AG04450 (cell line): ENCODE measurements around the gene PCED1B. TPM values are rescaled to one million over a fixed set of nuclear protein-coding genes. Genes with fewer than 3 reads are reported as not detected.

ENCODE experiments used
- CTCF ChIA-PET: fragments of 300-600, 350-600 bp; formaldehyde crosslinking; extraction: SDS; loops from one replicate; lab custom pipeline; 2022; ENCODE audit warnings: antibody characterized with exemption, inconsistent platforms; lab: Charles Lee
- POLR2A ChIA-PET: fragments of 350-600 bp; formaldehyde crosslinking; extraction: SDS; loops from one replicate; lab custom pipeline; 2021; ENCODE audit warnings: antibody characterized with exemption, inconsistent platforms; lab: Yijun Ruan, JAX
- DNase-seq: peaks from one replicate; pipeline ENCODE4 v3.0.0-alpha.2; 2011; ENCODE audit warnings: low read depth, low spot score
- H3K27ac ChIP-seq: one replicate; pipeline ENCODE4 v1.5.1; 2012; ENCODE audit warnings: low read depth, low read length, control low read depth
- H3K27me3 ChIP-seq: one replicate; pipeline ENCODE4 v1.6.0; 2012; ENCODE audit warnings: low read length; ENCODE audit not compliant: control insufficient read depth, insufficient read depth
- H3K4me3 ChIP-seq: 2 replicates; pipeline ENCODE4 v1.5.1; 2011; ENCODE audit warnings: mild to moderate bottlenecking, low read depth, low read length, control low read depth
- H3K9me3 ChIP-seq: 2 replicates; pipeline ENCODE4 v1.5.1; 2012; ENCODE audit warnings: low read length; ENCODE audit not compliant: control insufficient read depth, insufficient read depth
- polyA plus RNA-seq: library from polyadenylated mRNA; depleted of rRNA; stranded (reverse); fragments of >200 nt; gene quantifications from 2 replicates; pipeline ENCODE4 v1.2.3, GENCODE V29; 2011
- TF ChIP-seq, protein P1 (sequence below): IDR thresholded peaks from 2 replicates; pipeline ENCODE4 v1.5.1; 2011; ENCODE audit warnings: low read depth, low read length, control low read depth, inconsistent platforms

PCED1B gene
- polyA plus RNA-seq, 1 experiment = 0.88 TPM

DNA sequence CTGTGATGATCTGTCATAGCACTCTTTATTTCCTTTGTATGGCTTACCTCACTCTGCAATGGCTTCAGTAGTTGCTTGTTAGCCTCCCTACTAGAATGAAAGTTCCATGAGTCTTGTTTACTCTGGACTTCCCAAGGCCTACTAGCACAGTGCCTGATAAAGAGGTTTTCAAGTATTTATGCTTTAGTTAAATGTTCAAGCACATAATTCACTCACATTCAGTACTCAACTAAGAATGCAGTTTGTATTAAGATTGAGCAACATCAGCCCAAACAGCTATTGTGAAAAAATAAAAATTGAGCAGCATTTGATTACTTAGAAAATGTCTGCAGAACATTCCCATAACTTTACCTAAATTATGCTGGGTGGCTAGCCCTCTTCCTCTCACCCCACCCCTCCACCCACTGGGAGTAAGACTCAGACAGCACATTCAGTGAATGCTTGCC, 159.3 kb downstream of the PCED1B start:
- no peaks in the 10 kb centered on the region for H3K27me3 ChIP-seq
- TF ChIP-seq, protein P1, sequence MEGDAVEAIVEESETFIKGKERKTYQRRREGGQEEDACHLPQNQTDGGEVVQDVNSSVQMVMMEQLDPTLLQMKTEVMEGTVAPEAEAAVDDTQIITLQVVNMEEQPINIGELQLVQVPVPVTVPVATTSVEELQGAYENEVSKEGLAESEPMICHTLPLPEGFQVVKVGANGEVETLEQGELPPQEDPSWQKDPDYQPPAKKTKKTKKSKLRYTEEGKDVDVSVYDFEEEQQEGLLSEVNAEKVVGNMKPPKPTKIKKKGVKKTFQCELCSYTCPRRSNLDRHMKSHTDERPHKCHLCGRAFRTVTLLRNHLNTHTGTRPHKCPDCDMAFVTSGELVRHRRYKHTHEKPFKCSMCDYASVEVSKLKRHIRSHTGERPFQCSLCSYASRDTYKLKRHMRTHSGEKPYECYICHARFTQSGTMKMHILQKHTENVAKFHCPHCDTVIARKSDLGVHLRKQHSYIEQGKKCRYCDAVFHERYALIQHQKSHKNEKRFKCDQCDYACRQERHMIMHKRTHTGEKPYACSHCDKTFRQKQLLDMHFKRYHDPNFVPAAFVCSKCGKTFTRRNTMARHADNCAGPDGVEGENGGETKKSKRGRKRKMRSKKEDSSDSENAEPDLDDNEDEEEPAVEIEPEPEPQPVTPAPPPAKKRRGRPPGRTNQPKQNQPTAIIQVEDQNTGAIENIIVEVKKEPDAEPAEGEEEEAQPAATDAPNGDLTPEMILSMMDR = no peak
- H3K9me3 ChIP-seq = peaks cover 15% of the 10 kb centered on the region; the same call in 1 of the 2 replicates
- no peak overlapping the region for H3K4me3 ChIP-seq
- DNase-seq = no peak
- H3K27ac ChIP-seq = no peak overlapping the region
- ChIA-PET CTCF (interaction anchor here (0.6 to 0.9 kb wide), 2 partner anchors 308 to 1412 kb away, joined by 3 read pairs; no protein-coding TSS in a partner anchor), POLR2A (no interaction called here)

DNA sequence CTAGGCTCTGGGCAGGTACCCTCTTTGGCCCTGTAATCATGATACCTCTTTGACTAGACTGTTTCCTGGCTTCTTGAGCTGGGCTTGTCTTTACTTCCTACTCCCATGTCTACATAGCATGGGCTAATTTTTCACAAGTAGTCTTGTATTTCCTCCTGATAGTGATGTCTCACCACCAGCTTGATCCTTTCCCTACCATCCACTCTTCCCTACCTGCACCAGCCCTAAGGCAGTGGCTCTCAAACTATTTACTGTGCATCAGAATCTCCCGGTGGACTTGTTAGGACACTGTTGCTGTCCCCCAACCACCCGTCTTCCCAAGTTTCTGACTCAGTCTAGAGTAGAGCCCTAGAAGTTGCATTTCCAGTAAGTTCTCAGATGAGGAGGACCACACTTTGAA, 163.0 kb downstream of the PCED1B start:
- TF ChIP-seq, protein P1 = no peak
- H3K4me3 ChIP-seq = no peak overlapping the region
- ChIA-PET POLR2A (interaction anchor here (0.6 kb wide), 1 partner anchor 1943 kb away, joined by 4 read pairs; no protein-coding TSS in a partner anchor), CTCF (interaction anchor here (0.7 to 0.9 kb wide), 2 partner anchors 25 to 210 kb away, joined by 3 read pairs; no protein-coding TSS in a partner anchor)
- no peak overlapping the region for H3K27ac ChIP-seq
- H3K9me3 ChIP-seq = no peaks in the 10 kb centered on the region
- H3K27me3 ChIP-seq = no peaks in the 10 kb centered on the region
- DNase-seq = no peak

DNA sequence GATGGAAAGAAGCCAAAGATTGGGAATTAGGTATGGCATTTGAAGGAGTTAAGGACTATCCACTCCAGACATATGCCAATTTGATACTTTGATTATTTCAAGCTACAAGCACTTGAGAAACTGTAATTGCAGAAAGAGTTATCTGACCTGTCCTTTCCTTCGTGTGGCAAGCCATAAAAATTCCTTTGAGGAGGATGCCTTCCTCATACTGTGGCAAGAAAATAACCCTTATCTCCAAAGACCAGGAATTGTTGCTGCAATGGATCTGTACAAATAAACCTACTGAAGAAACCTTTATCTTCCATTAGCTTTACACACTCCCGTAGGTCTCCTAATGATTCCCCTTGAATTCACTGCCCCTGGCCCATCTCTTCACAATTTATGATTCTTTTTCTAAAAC, 165.4 kb downstream of the PCED1B start:
- no peak overlapping the region for H3K27ac ChIP-seq
- H3K4me3 ChIP-seq = no peak overlapping the region
- POLR2A ChIA-PET = no interaction called here
- CTCF ChIA-PET = interaction anchor here (0.8 to 1.2 kb wide), 2 partner anchors 173 to 212 kb away, joined by 4 read pairs; no protein-coding TSS in a partner anchor
- DNase-seq = no peak
- H3K27me3 ChIP-seq = no peaks in the 10 kb centered on the region
- TF ChIP-seq, protein P1 = no peak
- no peaks in the 10 kb centered on the region for H3K9me3 ChIP-seq

DNA sequence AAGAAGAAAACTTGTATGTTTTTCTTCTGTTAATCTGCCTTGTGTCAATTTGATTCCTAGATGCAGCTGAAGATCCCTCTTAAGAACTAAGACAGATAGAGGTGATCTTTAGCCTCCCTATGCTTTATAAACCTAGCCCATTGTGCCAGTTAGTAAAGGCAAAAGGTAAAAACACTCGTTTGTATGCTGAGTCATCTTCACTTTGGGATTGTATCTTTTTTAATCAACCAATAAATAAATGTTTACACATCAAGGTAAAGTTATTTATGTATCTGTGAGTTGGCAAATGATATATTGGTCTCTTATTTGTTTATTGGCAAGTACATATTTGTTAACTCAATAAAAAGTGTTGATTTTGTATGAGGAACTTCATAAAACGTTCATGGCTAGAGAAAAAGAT, 166.2 kb downstream of the PCED1B start:
- Histone ChIP-seq H3K27ac (no peak overlapping the region), H3K9me3 (no peaks in the 10 kb centered on the region), H3K4me3 (no peak overlapping the region), H3K27me3 (no peaks in the 10 kb centered on the region)
- CTCF ChIA-PET = no interaction called here
- TF ChIP-seq, protein P1 = no peak
- POLR2A ChIA-PET = no interaction called here
- DNase-seq = no peak

DNA sequence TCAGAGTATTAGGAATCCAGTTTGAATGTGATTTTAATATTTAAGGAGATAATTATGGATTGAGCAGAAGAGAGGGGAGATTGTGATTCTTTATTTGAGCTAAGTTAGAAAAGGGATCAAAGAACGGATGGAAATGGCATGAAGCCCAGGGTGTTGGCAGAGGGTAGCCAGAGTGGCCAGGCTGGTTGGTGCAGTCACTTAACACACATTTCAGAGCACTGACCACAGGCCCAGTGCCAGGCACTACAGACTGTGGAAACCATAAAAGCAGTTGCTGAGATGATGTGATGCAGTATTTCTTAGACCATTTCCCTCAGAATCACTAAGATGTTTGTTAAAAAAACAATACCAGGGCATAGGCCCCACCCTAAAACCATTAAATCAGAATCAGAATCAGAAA, 168.0 kb downstream of the PCED1B start:
- Histone ChIP-seq H3K9me3 (no peaks in the 10 kb centered on the region), H3K27me3 (no peaks in the 10 kb centered on the region), H3K27ac (no peak overlapping the region), H3K4me3 (no peak overlapping the region)
- TF ChIP-seq, protein P1 = no peak
- ChIA-PET CTCF (no interaction called here), POLR2A (no interaction called here)
- no peak for DNase-seq
